Occipital lobe (tissue), 2 donors: Measurements from ENCODE around the gene PDLIM5. TPM values are rescaled to one million over a fixed set of nuclear protein-coding genes. Genes with fewer than 3 reads are reported as not detected.
"Not testable (repeated sequence)": the region's sequence is repeated elsewhere in the genome, so short reads cannot be mapped to it uniquely, and the experiment has no call there.

ENCODE experiments used
- DNase-seq: peaks from one replicate; lab custom pipeline; 2025; lab: John Stamatoyannopoulos, UW
- total RNA-seq: library from RNA; depleted of rRNA; stranded (reverse); fragments of >200 nt; gene quantifications from one replicate; pipeline ENCODE4 v1.2.3, GENCODE V29; 2014

PDLIM5 gene
- total RNA-seq, 1 donor from 2014 or later = 27.1 TPM

GRCh38 chr4:94528792-94529451, 77.2 kb downstream of the PDLIM5 start:
- no peak for DNase-seq

- no peak for DNase-seq
Measured at GRCh38 chr4:94530073-94530472, 78.3 kb downstream of the PDLIM5 start.

GRCh38 chr4:94531991-94532789, 80.4 kb downstream of the PDLIM5 start:
- no peak for DNase-seq

GRCh38 chr4:94533405-94534223, 81.9 kb downstream of the PDLIM5 start:
- no peak for DNase-seq

GRCh38 chr4:94534401-94535312, 82.9 kb downstream of the PDLIM5 start:
- no peak for DNase-seq

- no peak for DNase-seq
Measured at GRCh38 chr4:94536049-94536448, 84.3 kb downstream of the PDLIM5 start.

GRCh38 chr4:94536649-94537469, 85.1 kb downstream of the PDLIM5 start:
- DNase-seq = no peak

GRCh38 chr4:94537921-94538628, 86.3 kb downstream of the PDLIM5 start:
- DNase-seq = no peak

GRCh38 chr4:94540476-94540875, 88.7 kb downstream of the PDLIM5 start:
- no peak for DNase-seq

- no peak for DNase-seq
Measured at GRCh38 chr4:94544811-94545210, 93.1 kb downstream of the PDLIM5 start.

- DNase-seq = no peak
Measured at GRCh38 chr4:94545296-94545695, 93.6 kb downstream of the PDLIM5 start.

- DNase-seq = no peak
Measured at GRCh38 chr4:94546949-94547348, 95.2 kb downstream of the PDLIM5 start.

- DNase-seq = no peak
Measured at GRCh38 chr4:94548571-94548970, 96.8 kb downstream of the PDLIM5 start.

GRCh38 chr4:94550352-94550751, 98.6 kb downstream of the PDLIM5 start:
- no peak for DNase-seq

GRCh38 chr4:94550851-94551250, 99.1 kb downstream of the PDLIM5 start:
- no peak for DNase-seq

- DNase-seq = no peak
Measured at GRCh38 chr4:94551643-94552564, 100.2 kb downstream of the PDLIM5 start.

- not testable (repeated sequence) for DNase-seq
Measured at GRCh38 chr4:94556047-94556446, 104.3 kb downstream of the PDLIM5 start.

- DNase-seq = not testable (repeated sequence)
Measured at GRCh38 chr4:94557632-94558031, 105.9 kb downstream of the PDLIM5 start.
